LNCaP clone FGC (cell line): ENCODE data around the gene DCTN3.

ENCODE experiments used
- DNase-seq: peaks from one replicate; pipeline ENCODE4 v3.0.0-alpha.2; 2011; ENCODE audit warnings: low read depth
- H3K4me3 ChIP-seq: 2 replicates; pipeline ENCODE4 v1.5.1; 2011; ENCODE audit warnings: mild to moderate bottlenecking, low read depth, low read length, control low read depth
- TF ChIP-seq, protein P1 (sequence below): IDR thresholded peaks from 2 replicates; pipeline ENCODE4 v1.5.1; 2012; ENCODE audit warnings: mild to moderate bottlenecking; ENCODE audit not compliant: control insufficient read depth, insufficient read depth; ENCODE audit errors: extremely low read depth

DCTN3 gene

GRCh38 chr9:34659592-34660253, 39.4 kb upstream of the DCTN3 start:
- TF ChIP-seq, protein P1, sequence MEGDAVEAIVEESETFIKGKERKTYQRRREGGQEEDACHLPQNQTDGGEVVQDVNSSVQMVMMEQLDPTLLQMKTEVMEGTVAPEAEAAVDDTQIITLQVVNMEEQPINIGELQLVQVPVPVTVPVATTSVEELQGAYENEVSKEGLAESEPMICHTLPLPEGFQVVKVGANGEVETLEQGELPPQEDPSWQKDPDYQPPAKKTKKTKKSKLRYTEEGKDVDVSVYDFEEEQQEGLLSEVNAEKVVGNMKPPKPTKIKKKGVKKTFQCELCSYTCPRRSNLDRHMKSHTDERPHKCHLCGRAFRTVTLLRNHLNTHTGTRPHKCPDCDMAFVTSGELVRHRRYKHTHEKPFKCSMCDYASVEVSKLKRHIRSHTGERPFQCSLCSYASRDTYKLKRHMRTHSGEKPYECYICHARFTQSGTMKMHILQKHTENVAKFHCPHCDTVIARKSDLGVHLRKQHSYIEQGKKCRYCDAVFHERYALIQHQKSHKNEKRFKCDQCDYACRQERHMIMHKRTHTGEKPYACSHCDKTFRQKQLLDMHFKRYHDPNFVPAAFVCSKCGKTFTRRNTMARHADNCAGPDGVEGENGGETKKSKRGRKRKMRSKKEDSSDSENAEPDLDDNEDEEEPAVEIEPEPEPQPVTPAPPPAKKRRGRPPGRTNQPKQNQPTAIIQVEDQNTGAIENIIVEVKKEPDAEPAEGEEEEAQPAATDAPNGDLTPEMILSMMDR = no peak
- no peak for DNase-seq
- H3K4me3 ChIP-seq = no peak overlapping the region

DNA sequence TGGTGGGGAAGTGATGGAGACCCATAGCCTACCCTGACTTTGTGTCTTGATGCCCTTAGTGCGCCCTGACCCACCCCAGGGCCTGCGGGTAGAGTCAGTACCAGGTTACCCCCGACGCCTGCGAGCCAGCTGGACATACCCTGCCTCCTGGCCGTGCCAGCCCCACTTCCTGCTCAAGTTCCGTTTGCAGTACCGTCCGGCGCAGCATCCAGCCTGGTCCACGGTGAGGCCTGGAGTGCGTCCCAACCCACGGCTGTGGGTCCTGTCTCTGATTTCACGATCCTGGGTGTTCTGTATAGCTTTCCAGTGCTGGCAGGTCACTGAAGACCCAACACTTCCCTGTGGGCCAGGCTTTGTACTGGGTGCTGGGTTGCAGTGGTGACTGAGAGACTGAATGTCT, 38.2 kb upstream of the DCTN3 start:
- no peak for DNase-seq
- TF ChIP-seq, protein P1 = no peak
- no peak overlapping the region for H3K4me3 ChIP-seq

- TF ChIP-seq, protein P1 = no peak
- no peak overlapping the region for H3K4me3 ChIP-seq
- DNase-seq = no peak
Observed at GRCh38 chr9:34656992-34657391, 36.7 kb upstream of the DCTN3 start.

DNA sequence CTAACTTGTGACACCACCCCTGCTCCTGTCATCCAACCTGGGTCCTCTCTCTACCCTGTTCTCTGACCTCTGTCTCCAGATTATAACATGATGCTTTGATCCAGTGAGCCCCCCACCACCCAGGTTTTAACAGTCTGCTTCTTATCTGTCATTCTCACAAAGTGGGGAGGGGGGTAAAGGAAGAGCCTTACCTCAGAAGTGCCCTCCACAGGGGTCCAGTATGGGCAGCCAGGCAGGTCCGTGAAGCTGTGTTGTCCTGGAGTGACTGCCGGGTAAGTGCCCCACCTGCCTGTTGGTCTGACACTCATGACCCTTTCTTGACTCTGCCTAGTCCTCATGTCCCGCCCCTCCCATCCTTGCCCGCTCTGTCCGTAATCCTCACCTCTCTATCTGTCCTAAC, 35.1 kb upstream of the DCTN3 start:
- TF ChIP-seq, protein P1 = no peak
- H3K4me3 ChIP-seq = no peak overlapping the region
- no peak for DNase-seq

DNA sequence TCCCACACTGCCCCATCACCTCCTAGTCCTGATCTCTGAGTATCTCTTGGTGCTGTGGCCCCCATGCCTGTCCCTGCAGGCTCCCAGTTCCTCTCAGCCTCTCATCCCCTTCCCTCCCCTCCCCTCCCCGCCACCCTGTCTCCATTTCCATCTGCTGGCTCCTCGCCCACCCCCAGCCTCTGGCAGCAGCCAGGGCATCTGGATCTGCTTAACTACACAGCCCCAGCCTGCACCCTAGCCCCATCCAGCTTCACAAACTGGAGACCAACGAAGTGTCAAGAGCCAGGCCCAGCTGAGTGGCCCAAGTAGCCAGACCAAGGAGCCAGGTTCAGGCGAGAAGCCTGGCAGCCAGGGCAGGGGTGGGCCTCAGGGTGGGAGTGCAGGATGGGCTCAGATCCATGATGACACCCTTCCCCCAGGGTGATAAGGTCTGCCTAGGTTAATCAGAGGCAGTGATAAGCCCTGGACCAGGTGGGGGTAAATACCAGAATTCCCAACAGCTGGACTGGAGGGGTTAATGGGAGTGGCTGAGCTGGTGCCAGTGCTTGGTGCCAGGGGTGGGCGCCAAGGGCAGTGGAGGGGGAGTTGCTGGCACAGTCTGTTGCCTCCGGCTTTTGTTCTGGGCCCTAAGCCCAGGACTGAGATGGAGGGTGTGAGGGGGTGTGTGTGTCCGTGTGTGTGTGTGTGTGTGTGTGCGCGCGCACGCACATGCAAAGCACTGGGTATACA, 34.2 kb upstream of the DCTN3 start:
- TF ChIP-seq, protein P1 = no peak
- DNase-seq = no peak
- no peak overlapping the region for H3K4me3 ChIP-seq

- TF ChIP-seq, protein P1 = no peak
- no peak overlapping the region for H3K4me3 ChIP-seq
- DNase-seq = no peak
Observed at GRCh38 chr9:34653151-34654072, 33.1 kb upstream of the DCTN3 start.
